Trophoblast cell (in vitro differentiated cells and primary cell): ENCODE results near the gene MC1R.
A peak's percentile ranks its signal among the peaks of the same experiment; 100 is the strongest.

Experiments
- DNase-seq, 2 donors: peaks; one replicate each; pipeline ENCODE4 v3.0.0-alpha.2; 2016
- H2AFZ ChIP-seq: 2 replicates; pipeline ENCODE4 v1.6.1; 2013; ENCODE audit warnings: low read length, moderate library complexity, mild to moderate bottlenecking; ENCODE audit not compliant: insufficient read depth, poor library complexity
- H2AK5ac ChIP-seq: 2 replicates; pipeline ENCODE4 v1.6.1; 2013; ENCODE audit warnings: mild to moderate bottlenecking, low read length
- H2BK120ac ChIP-seq: 2 replicates; pipeline ENCODE4 v1.6.1; 2013; ENCODE audit warnings: low read length, mild to moderate bottlenecking, moderate library complexity; ENCODE audit not compliant: insufficient read depth, poor library complexity
- H2BK12ac ChIP-seq: 2 replicates; pipeline ENCODE4 v1.6.1; 2013; ENCODE audit warnings: mild to moderate bottlenecking, low read length, moderate library complexity
- H2BK5ac ChIP-seq: 2 replicates; pipeline ENCODE4 v1.6.1; 2013; ENCODE audit warnings: low read length, low read depth, moderate library complexity, mild to moderate bottlenecking; ENCODE audit not compliant: poor library complexity
- H3K14ac ChIP-seq: 2 replicates; pipeline ENCODE4 v1.6.1; 2013; ENCODE audit warnings: mild to moderate bottlenecking, low read length
- H3K18ac ChIP-seq: 2 replicates; pipeline ENCODE4 v1.6.1; 2013; ENCODE audit warnings: mild to moderate bottlenecking, low read length
- H3K23ac ChIP-seq: 2 replicates; pipeline ENCODE4 v1.6.1; 2013; ENCODE audit warnings: low read length
- H3K27ac ChIP-seq: 2 replicates; pipeline ENCODE4 v1.5.1; 2013; ENCODE audit warnings: low read depth, mild to moderate bottlenecking, inconsistent platforms, low read length, moderate library complexity
- H3K27me3 ChIP-seq: 2 replicates; pipeline ENCODE4 v1.6.1; 2013; ENCODE audit warnings: inconsistent platforms, mild to moderate bottlenecking, low read length, moderate library complexity; ENCODE audit not compliant: insufficient read depth
- H3K36me3 ChIP-seq, 2 experiments: 1 replicate in 1 of 2; 2 replicates in 1 of 2; pipeline ENCODE4 v1.6.1; 2013; ENCODE audit warnings: low read length in 2 of 2, mild to moderate bottlenecking in 2 of 2, moderate library complexity in 1 of 2; ENCODE audit not compliant: insufficient read depth in 2 of 2, control insufficient read depth in 1 of 2
- H3K4ac ChIP-seq: 2 replicates; pipeline ENCODE4 v1.6.1; 2013; ENCODE audit warnings: low read depth, mild to moderate bottlenecking, low read length, moderate library complexity
- H3K4me1 ChIP-seq, 2 experiments: 1 replicate in 1 of 2; 2 replicates in 1 of 2; pipeline ENCODE4 v1.6.1; 2013; ENCODE audit warnings: low read length in 2 of 2, mild to moderate bottlenecking in 2 of 2, moderate library complexity in 1 of 2; ENCODE audit not compliant: insufficient read depth in 2 of 2, control insufficient read depth in 1 of 2
- H3K4me2 ChIP-seq: 2 replicates; pipeline ENCODE4 v1.6.1; 2013; ENCODE audit warnings: inconsistent platforms, mild to moderate bottlenecking, low read length, moderate library complexity
- H3K4me3 ChIP-seq: 2 replicates; pipeline ENCODE4 v1.5.1; 2013; ENCODE audit warnings: mild to moderate bottlenecking, low read depth, low read length, inconsistent platforms
- H3K79me1 ChIP-seq: one replicate; pipeline ENCODE4 v1.6.1; 2013; ENCODE audit warnings: low read length
- H3K79me2 ChIP-seq: 2 replicates; pipeline ENCODE4 v1.6.1; 2013; ENCODE audit warnings: low read length, mild to moderate bottlenecking; ENCODE audit not compliant: control insufficient read depth, insufficient read depth, poor library complexity
- H3K9ac ChIP-seq: 2 replicates; pipeline ENCODE4 v1.6.1; 2013; ENCODE audit warnings: mild to moderate bottlenecking, low read length
- H3K9me3 ChIP-seq: 2 replicates; pipeline ENCODE4 v1.6.1; 2013; ENCODE audit warnings: low read depth, mild to moderate bottlenecking, control low read depth, inconsistent platforms, low read length; ENCODE audit not compliant: insufficient read depth
- H4K12ac ChIP-seq: 2 replicates; pipeline ENCODE4 v1.6.1; 2013; ENCODE audit warnings: low read depth, mild to moderate bottlenecking, low read length, moderate library complexity
- H4K8ac ChIP-seq: 2 replicates; pipeline ENCODE4 v1.6.1; 2013; ENCODE audit warnings: low read depth, mild to moderate bottlenecking, low read length, moderate library complexity
- H4K91ac ChIP-seq: one replicate; pipeline ENCODE4 v1.6.1; 2013; ENCODE audit warnings: low read depth, mild to moderate bottlenecking, low read length, moderate library complexity
- WGBS: extraction: QIAGEN DNeasy Blood & Tissue Kit; methylation state at CpG from one replicate; pipeline ENCODE4 v1.1.7; 2013; ENCODE audit warnings: missing lambda C conversion rate; ENCODE audit not compliant: insufficient read length, insufficient coverage; ENCODE audit errors: extremely low coverage; 5-methylcytosine and 5-hydroxymethylcytosine counted together

Gene MC1R

DNA sequence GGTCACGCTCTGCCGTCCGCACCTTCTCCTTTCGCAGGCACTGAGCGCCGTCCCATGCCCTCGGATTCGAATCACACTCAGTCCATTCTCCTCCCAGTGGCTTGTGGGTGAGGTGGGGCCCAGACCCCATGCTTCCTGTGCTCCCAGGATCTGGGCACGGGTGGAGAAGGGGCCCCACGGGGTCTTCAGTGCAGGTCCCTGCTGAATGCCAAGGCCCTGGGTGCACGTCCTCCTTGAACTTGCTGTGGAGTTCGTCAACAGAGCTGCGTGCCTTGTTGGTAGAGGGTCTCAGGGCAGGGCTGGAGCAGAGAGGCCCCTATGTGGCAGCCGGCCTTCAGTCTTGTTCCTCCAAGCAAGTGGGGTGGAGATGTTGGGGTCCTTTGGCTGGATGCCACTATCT lies 7.3 kb upstream of the MC1R start:
- Histone ChIP-seq H2BK12ac (no peak overlapping the region), H4K91ac (no peak overlapping the region), H3K27ac (no peak overlapping the region), H3K27me3 (no peaks in the 10 kb centered on the region), H3K4me1 (no peaks in the 10 kb centered on the region), H3K9me3 (peaks cover 19% of the 10 kb centered on the region), H3K14ac (no peak overlapping the region), H2BK5ac (no peak overlapping the region), H2AK5ac (no peak overlapping the region), H2BK120ac (no peak overlapping the region), H3K4me3 (no peak overlapping the region), H4K8ac (no peak overlapping the region), H4K12ac (no peak overlapping the region), H3K23ac (no peak overlapping the region), H3K4me2 (no peak overlapping the region), H3K4ac (no peak overlapping the region), H2AFZ (no peak overlapping the region), H3K79me2 (no peaks in the 10 kb centered on the region), H3K9ac (no peak overlapping the region), H3K36me3 (peaks cover 58 to 65% of the 10 kb centered on the region in 2 experiments), H3K18ac (no peak overlapping the region), H3K79me1 (no peaks in the 10 kb centered on the region)
- DNase-seq: no peak
- WGBS: no CpG with 5 or more reads among the region's 14 CpGs

DNA sequence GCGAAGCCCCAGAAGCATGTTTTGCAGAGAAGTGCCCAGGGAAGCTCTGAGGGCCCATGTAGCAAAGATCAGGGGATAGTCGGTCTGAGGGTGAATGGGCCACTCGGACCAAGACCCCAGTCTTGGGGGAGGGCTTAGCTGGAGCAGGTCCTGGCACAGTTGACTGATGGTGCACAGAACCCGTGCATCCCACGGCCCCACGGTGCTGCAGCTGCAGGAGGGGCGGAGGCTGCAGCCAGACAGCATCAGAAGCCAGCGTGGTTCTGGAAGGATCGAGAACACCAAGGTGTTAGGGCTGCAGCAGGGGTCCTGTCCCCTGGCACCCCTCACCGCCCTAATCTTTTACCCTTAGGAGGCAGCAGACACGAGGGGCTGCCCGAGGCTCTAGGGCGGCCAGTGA lies 6.5 kb upstream of the MC1R start:
- Histone ChIP-seq H3K4ac (no peak overlapping the region), H3K23ac (no peak overlapping the region), H4K12ac (no peak overlapping the region), H2BK12ac (no peak overlapping the region), H2BK5ac (no peak overlapping the region), H3K9ac (no peak overlapping the region), H3K27me3 (no peaks in the 10 kb centered on the region), H3K4me1 (no peaks in the 10 kb centered on the region), H3K27ac (no peak overlapping the region), H4K8ac (no peak overlapping the region), H4K91ac (no peak overlapping the region), H3K79me1 (no peaks in the 10 kb centered on the region), H3K14ac (no peak overlapping the region), H2BK120ac (no peak overlapping the region), H2AK5ac (no peak overlapping the region), H3K9me3 (peaks cover 15% of the 10 kb centered on the region), H3K18ac (no peak overlapping the region), H3K4me3 (no peak overlapping the region), H3K79me2 (no peaks in the 10 kb centered on the region), H3K36me3 (peaks cover 50 to 58% of the 10 kb centered on the region in 2 experiments), H2AFZ (no peak overlapping the region), H3K4me2 (no peak overlapping the region)
- no CpG with 5 or more reads among the region's 13 CpGs for WGBS
- no peak for DNase-seq

DNA sequence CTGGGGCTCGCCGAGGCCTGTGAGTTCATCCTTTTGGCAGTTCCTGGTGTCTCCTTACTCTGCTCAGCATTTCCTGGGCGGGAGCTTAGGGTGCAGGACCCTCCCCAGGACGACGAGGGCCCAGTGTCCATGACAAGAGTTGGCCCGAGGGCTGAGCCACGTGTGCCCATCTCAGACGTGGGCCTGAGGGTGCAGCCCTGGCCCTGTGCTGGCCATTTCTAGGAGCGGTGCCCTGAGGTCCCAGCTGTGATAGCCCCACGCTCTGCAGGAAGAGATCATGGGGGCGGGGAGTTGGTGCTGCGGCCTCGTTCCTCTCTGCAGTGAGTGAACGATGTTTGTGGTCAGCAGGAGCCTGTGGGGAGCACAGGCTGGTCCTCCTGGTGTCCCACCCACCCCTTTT lies 6.0 kb upstream of the MC1R start:
- Histone ChIP-seq H3K23ac (no peak overlapping the region), H4K8ac (no peak overlapping the region), H3K27me3 (no peaks in the 10 kb centered on the region), H3K9ac (no peak overlapping the region), H4K91ac (no peak overlapping the region), H2AK5ac (no peak overlapping the region), H2BK5ac (no peak overlapping the region), H3K27ac (no peak overlapping the region), H3K18ac (no peak overlapping the region), H2BK12ac (no peak overlapping the region), H3K36me3 (peaks cover 50 to 57% of the 10 kb centered on the region in 2 experiments), H3K4ac (no peak overlapping the region), H2AFZ (no peak overlapping the region), H3K14ac (no peak overlapping the region), H2BK120ac (no peak overlapping the region), H3K79me2 (no peaks in the 10 kb centered on the region), H3K9me3 (peaks cover 15% of the 10 kb centered on the region), H4K12ac (no peak overlapping the region), H3K4me1 (peaks cover 0 to 1% of the 10 kb centered on the region in 2 experiments), H3K79me1 (peaks cover under 1% of the 10 kb centered on the region), H3K4me3 (no peak overlapping the region), H3K4me2 (no peak overlapping the region)
- no CpG with 5 or more reads among the region's 14 CpGs for WGBS
- no peak for DNase-seq

DNA sequence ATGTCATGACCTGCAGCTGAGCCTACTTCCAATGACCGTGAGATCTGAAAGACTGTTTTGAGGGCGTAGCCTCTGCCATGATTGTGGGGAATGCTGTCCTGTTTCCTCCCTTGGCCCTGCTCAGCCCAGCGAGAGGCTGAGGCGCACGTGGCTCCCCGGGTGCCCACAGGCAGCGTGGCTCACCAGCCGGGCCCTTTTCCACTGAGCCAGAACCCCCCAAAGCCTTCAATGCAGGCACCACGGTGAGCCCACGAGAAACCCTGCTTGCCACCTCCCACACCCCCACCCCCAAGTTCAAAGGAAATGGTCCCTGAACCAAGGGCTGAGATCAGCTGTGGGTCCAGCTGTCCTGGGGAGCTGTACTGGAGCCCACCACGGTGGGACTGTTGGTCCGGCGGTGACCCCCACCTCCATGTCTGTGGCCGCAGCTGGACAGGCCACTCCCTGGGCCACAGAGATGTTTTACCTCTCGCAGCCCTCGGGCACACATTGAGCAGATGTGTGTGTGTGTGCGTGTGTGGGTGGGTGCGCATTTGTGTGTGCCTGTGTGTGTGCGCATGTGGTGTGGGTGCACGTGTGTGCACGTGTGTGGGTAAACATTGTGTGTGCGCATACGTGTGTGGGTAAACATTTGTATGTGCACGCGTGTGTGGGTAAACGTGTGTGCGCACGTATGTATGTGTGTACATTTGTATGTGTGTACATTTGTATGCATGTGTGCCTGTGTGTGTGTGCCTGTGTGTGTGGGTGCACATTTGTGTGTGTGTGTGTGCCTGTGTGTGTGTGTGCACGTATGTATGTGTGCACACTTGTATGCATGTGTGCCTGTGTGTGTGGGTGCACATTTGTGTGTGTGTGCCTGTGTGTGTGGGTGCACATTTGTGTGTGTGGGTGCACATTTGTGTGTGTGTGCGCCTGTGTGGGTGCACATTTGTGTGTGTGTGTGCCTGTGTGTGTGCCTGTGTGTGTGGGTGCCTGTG lies 5.0 kb upstream of the MC1R start:
- Histone ChIP-seq H2BK5ac (no peak overlapping the region), H3K9ac (no peak overlapping the region), H4K8ac (no peak overlapping the region), H3K18ac (no peak overlapping the region), H2AFZ (no peak overlapping the region), H2AK5ac (no peak overlapping the region), H3K36me3 (peaks cover 40 to 47% of the 10 kb centered on the region in 2 experiments), H2BK120ac (no peak overlapping the region), H3K27me3 (no peaks in the 10 kb centered on the region), H3K4me3 (peak overlapping the region; percentile 59), H3K14ac (no peak overlapping the region), H3K27ac (no peak overlapping the region), H3K79me1 (peaks cover 11% of the 10 kb centered on the region), H3K23ac (no peak overlapping the region), H2BK12ac (no peak overlapping the region), H4K91ac (no peak overlapping the region), H3K9me3 (peaks cover 8% of the 10 kb centered on the region), H4K12ac (no peak overlapping the region), H3K4ac (no peak overlapping the region), H3K4me1 (peaks cover 10 to 12% of the 10 kb centered on the region in 2 experiments), H3K4me2 (no peak overlapping the region), H3K79me2 (peaks cover 5% of the 10 kb centered on the region)
- no CpG with 5 or more reads among the region's 30 CpGs for WGBS
- DNase-seq: no peak
